GM12892 (cell line): ENCODE measurements around the gene OAS1.

Source experiments
- POLR2A ChIP-seq: IDR thresholded peaks from 2 replicates; pipeline ENCODE4 v1.6.1; 2011; ENCODE audit warnings: low read depth, low read length, control low read depth
- TAF1 ChIP-seq: IDR thresholded peaks from 2 replicates; pipeline ENCODE4 v1.6.1; 2011; ENCODE audit warnings: low read depth, mild to moderate bottlenecking, control low read depth, low read length, borderline replicate concordance

DNA sequence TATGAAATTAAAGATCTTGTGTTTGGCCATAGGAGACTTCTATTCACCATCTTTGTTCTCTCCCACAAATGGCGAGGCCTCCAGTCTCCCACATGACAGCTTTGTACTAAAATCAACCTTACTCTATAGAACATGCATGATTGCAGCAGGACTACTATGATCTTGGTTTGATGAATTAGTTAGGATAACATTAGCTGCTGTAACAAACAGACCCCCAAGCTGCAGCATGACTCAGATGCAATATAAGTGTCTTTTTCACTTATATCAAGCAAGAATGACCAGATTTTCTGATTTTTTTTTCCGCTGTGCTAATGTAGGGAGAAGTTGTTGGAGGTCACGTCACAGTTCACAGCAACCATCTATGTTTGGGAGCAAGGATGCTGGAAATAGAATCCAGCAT, 20.7 kb downstream of the OAS1 start:
- TF ChIP-seq TAF1, result no peak
- TF ChIP-seq POLR2A, result no peak
